Small intestine (tissue), 7 donors: ENCODE results near the gene SPRR4. TPM values are rescaled to one million over a fixed set of nuclear protein-coding genes. Genes with fewer than 3 reads are reported as not detected.

Experiments used
- DNase-seq, 2 donors: peaks; one replicate each; pipeline versions ENCODE4 v3.0.0 to v3.0.0-alpha.2; 2013
- FAIRE-seq: peaks from 2 replicates; lab custom pipeline; 2012; peaks lifted over from hg19 to GRCh38; lab: Jason Lieb, UNC
- H3K27ac ChIP-seq, 3 donors: one replicate each; pipeline ENCODE4 v1.5.1; 2013; ENCODE audit warnings: low read length in 2 of 3, mild to moderate bottlenecking in 2 of 3, control low read depth in 1 of 3, inconsistent platforms in 1 of 3, low read depth in 1 of 3, moderate library complexity in 1 of 3
- H3K27me3 ChIP-seq, 3 donors: one replicate each; pipeline ENCODE4 v1.6.1; 2013; ENCODE audit warnings: low read length in 3 of 3, inconsistent platforms in 1 of 3; ENCODE audit not compliant: control insufficient read depth in 3 of 3, insufficient read depth in 3 of 3
- H3K36me3 ChIP-seq, 3 donors: one replicate each; pipeline ENCODE4 v1.6.1; 2013; ENCODE audit warnings: low read length in 3 of 3, inconsistent platforms in 1 of 3, low read depth in 1 of 3, mild to moderate bottlenecking in 1 of 3, moderate library complexity in 1 of 3; ENCODE audit not compliant: control insufficient read depth in 3 of 3, insufficient read depth in 2 of 3
- H3K4me1 ChIP-seq, 3 donors: one replicate each; pipeline ENCODE4 v1.6.1; 2013; ENCODE audit warnings: low read length in 2 of 3, inconsistent platforms in 1 of 3, low read depth in 1 of 3, mild to moderate bottlenecking in 1 of 3, moderate library complexity in 1 of 3; ENCODE audit not compliant: control insufficient read depth in 3 of 3, insufficient read depth in 2 of 3
- H3K4me3 ChIP-seq, 3 donors: one replicate each; pipeline ENCODE4 v1.5.1; 2013; ENCODE audit warnings: low read length in 3 of 3, control low read depth in 1 of 3, inconsistent platforms in 1 of 3, low read depth in 1 of 3, mild to moderate bottlenecking in 1 of 3, moderate library complexity in 1 of 3
- H3K9me3 ChIP-seq, 2 donors: one replicate each; pipeline ENCODE4 v1.6.1; 2013; ENCODE audit warnings: low read depth in 1 of 2, low read length in 1 of 2; ENCODE audit not compliant: control insufficient read depth in 2 of 2, insufficient read depth in 1 of 2
- WGBS, 3 donors: extraction: QIAGEN DNeasy Blood & Tissue Kit; methylation state at CpG; one replicate each; pipeline ENCODE4 v1.1.7; 2013; 5-methylcytosine and 5-hydroxymethylcytosine counted together
- polyA plus RNA-seq, 4 donors: library from polyadenylated mRNA; stranded (reverse) in 3 of 4; unstranded in 1 of 4; fragments of 200-250 nt in 3 of 4; fragments of 120-200 nt in 1 of 4; gene quantifications; one replicate each; pipeline versions ENCODE4 v1.2.1 to v1.2.3, GENCODE V29; 2013
- donor health status: healthy with polysubstance abuse.
- donor health status: control.
- donor health status: control.
- donor health status: Bipolar disorder and iron deficiency.
- donor health status: healthy.

SPRR4 gene
- polyA plus RNA-seq, 4 donors, result not detected

- no peak within 1 kb of the TSS for H3K4me3 ChIP-seq
- 46 to 78% (median 51%) methylated on average over 3 of the region's 3 CpGs for WGBS, 3 donors
- peaks cover 0 to 21% (median 0%) of the 10 kb centered on the region in 3 donors for H3K4me1 ChIP-seq
- H3K27me3 ChIP-seq, result peaks cover 0 to 6% (median 4%) of the 10 kb centered on the region in 3 donors
- no peaks in the 10 kb centered on the region for H3K9me3 ChIP-seq
- H3K36me3 ChIP-seq, result no peaks in the 10 kb centered on the region
- DNase-seq, result no peak
- no peak for FAIRE-seq
- H3K27ac ChIP-seq, result no peak within 1 kb of the TSS
These were observed 13.3 kb downstream of the SPRR4 start, which contains the start of gene SPRR1A for GRCh38 chr1:152983743-152984142. Gene SPRR1A (plus strand): TSS chr1:152984081. CDS start chr1:152985231, 1,150 bp downstream.

- peaks cover 0 to under 1% (median 0%) of the 10 kb centered on the region in 3 donors for H3K4me1 ChIP-seq
- FAIRE-seq, result no peak
- no peaks in the 10 kb centered on the region for H3K36me3 ChIP-seq
- peaks cover 0 to 6% (median 4%) of the 10 kb centered on the region in 3 donors for H3K27me3 ChIP-seq
- H3K9me3 ChIP-seq, result no peaks in the 10 kb centered on the region
- H3K27ac ChIP-seq, result no peak overlapping the region
- no peak for DNase-seq
- 88 to 91% (median 89%) methylated on average over 2 of the region's 2 CpGs for WGBS, 3 donors
- no peak overlapping the region for H3K4me3 ChIP-seq
These were observed 16.1 kb downstream of the SPRR4 start for GRCh38 chr1:152986578-152986977.

- Histone ChIP-seq H3K4me1 (no peaks in the 10 kb centered on the region), H3K27ac (no peak overlapping the region)
These were observed 22.7 kb downstream of the SPRR4 start for GRCh38 chr1:152993186-152993585.

GRCh38 chr1:152995842-152996241 lies 25.4 kb downstream of the SPRR4 start:
- H3K27me3 ChIP-seq, result no peaks in the 10 kb centered on the region
- no peak overlapping the region for H3K27ac ChIP-seq
- H3K36me3 ChIP-seq, result no peaks in the 10 kb centered on the region
- 18 to 32% (median 31%) methylated on average over 1 of the region's 1 CpG for WGBS, 3 donors
- H3K4me3 ChIP-seq, result no peak overlapping the region
- H3K9me3 ChIP-seq, result no peaks in the 10 kb centered on the region
- no peak for DNase-seq
- FAIRE-seq, result no peak
- no peaks in the 10 kb centered on the region for H3K4me1 ChIP-seq

More at GRCh38 chr1:152993186-152993585, 22.7 kb downstream of the SPRR4 start:
- Histone ChIP-seq H3K27me3 (no peaks in the 10 kb centered on the region), H3K4me3 (no peak overlapping the region), H3K9me3 (no peaks in the 10 kb centered on the region), H3K36me3 (no peaks in the 10 kb centered on the region)
- FAIRE-seq, result no peak
- 73 to 76% (median 75%) methylated on average over 6 of the region's 6 CpGs for WGBS, 3 donors
- DNase-seq, result no peak

DNA sequence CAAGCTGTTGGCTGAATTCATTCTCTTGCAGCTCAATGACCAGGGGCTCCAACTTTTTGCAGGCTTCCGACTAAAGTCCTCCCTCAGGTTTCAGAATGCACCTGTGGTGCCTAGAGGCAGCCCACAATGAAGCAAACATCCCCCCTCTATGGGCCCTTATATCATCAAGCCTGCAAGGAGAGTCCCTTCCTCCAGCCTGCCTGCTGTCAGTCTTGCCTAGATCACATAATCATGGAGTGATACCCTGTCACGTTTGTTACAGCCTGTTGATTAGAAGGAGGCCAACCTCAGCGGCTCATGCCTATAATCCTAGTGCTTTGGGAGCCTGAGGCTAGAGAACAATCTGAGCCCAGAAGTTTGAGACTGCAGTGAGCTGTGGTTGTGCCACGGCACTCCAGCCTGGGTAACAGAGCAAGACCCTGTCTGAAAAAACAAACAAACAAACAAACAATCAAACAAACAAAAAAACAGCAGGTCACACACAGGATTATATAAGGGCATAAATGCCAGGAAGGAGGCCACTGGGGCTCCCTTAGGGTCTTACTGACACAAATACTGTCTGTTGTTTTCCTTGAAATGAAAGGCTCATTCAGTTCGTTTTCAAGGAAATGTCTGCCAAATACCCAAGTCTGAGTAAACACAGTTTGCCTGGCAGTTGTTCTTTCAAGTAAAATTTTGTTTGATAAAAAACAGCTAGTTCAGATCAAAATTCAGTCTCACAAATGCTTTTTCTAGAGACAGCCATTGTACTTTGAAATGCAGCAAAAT lies 26.4 kb downstream of the SPRR4 start:
- Histone ChIP-seq H3K36me3 (no peaks in the 10 kb centered on the region), H3K27ac (no peak overlapping the region), H3K27me3 (no peaks in the 10 kb centered on the region), H3K9me3 (no peaks in the 10 kb centered on the region), H3K4me3 (no peak overlapping the region), H3K4me1 (no peaks in the 10 kb centered on the region)
- 18 to 23% (median 22%) methylated on average over 5 of the region's 5 CpGs for WGBS, 3 donors
- FAIRE-seq (no peak), DNase-seq (no peak)

DNA sequence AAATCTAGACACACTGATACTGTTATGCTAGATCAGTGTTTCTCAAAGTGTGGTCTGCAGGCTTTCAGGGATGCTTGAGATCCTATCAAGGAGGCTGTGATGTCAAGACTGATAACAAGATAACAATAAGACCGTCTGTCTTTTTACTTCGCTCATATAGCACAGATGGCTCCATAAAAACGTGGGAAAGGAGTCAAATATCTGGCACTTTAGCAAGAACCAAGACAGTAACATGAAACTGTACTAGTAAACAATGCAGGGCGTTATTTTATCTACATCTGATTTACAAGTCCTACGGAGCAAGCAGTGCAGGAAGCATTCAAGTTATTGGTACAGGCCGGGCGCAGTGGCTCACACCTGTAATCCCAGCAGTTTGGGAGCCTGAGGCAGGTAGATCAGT lies 27.5 kb downstream of the SPRR4 start:
- WGBS, 3 donors, result 27 to 36% (median 35%) methylated on average over 7 of the region's 7 CpGs
- Histone ChIP-seq H3K27ac (no peak overlapping the region), H3K36me3 (no peaks in the 10 kb centered on the region), H3K27me3 (no peaks in the 10 kb centered on the region), H3K9me3 (no peaks in the 10 kb centered on the region), H3K4me1 (no peaks in the 10 kb centered on the region), H3K4me3 (no peak overlapping the region)
- DNase-seq (no peak), FAIRE-seq (no peak)

- no peak for FAIRE-seq
- no peak overlapping the region for H3K27ac ChIP-seq
- WGBS, 3 donors, result 79 to 88% (median 84%) methylated on average over 4 of the region's 4 CpGs
These were observed 28.0 kb downstream of the SPRR4 start for GRCh38 chr1:152998476-152998875.

DNA sequence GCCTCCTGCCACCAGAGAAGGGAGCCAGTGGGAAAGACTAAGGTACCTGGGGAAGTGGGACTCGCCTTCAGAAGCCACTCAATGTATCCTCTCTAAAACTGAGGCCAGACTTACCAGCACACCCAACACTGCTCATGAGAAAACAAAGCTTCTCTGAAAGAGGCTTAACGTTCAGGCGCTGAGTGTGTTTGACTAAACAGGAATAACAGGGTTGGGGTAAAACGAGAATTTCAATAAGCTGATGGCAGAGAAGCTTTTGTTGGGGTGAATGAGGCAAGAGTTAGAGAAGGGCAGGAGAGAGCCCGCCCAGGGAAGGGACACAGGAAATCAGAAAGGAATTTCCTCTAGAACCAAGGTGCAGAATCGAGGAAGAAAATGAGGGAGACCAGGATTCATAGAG lies 29.4 kb downstream of the SPRR4 start:
- FAIRE-seq, result no peak
- Histone ChIP-seq H3K27me3 (no peaks in the 10 kb centered on the region), H3K4me3 (no peak overlapping the region), H3K36me3 (no peaks in the 10 kb centered on the region), H3K4me1 (no peaks in the 10 kb centered on the region), H3K27ac (no peak overlapping the region), H3K9me3 (no peaks in the 10 kb centered on the region)
- WGBS, 3 donors, result 64 to 75% (median 64%) methylated on average over 6 of the region's 6 CpGs
- no peak for DNase-seq

More at GRCh38 chr1:152998476-152998875, 28.0 kb downstream of the SPRR4 start:
- DNase-seq, result no peak
- Histone ChIP-seq H3K4me3 (no peak overlapping the region), H3K4me1 (no peaks in the 10 kb centered on the region), H3K27me3 (no peaks in the 10 kb centered on the region), H3K9me3 (no peaks in the 10 kb centered on the region), H3K36me3 (no peaks in the 10 kb centered on the region)
